Prostate gland (tissue), 2 donors: ENCODE results near the gene ASB14. TPM values are rescaled to one million over a fixed set of nuclear protein-coding genes. Genes with fewer than 3 reads are reported as not detected.

ENCODE experiments used
- DNase-seq: peaks from one replicate; pipeline ENCODE4 v3.0.0-alpha.2; 2019; ENCODE audit warnings: low spot score
- H3K27ac ChIP-seq, 2 donors: fragments of 200-600 bp; sonication (generic); 2 replicates each; pipeline ENCODE4 v1.5.1; 2017 to 2019
- H3K27me3 ChIP-seq: fragments of 200-600 bp; sonication (generic); replicated peaks from 2 replicates; pipeline ENCODE4 v1.5.1; 2019; ENCODE audit not compliant: insufficient read depth
- H3K36me3 ChIP-seq, 2 donors: fragments of 200-600 bp; sonication (generic); 1 replicate in 1 of 2; 2 replicates in 1 of 2; pipeline versions ENCODE4 v1.5.1 to v1.8.1; 2017 to 2019
- H3K4me1 ChIP-seq: fragments of 200-600 bp; sonication (generic); replicated peaks from 2 replicates; pipeline ENCODE4 v1.5.1; 2019
- H3K4me3 ChIP-seq, 2 donors: fragments of 200-600 bp; sonication (generic); 2 replicates each; pipeline ENCODE4 v1.5.1; 2017 to 2019
- H3K9me3 ChIP-seq: fragments of 200-600 bp; sonication (generic); 2 replicates; pipeline ENCODE4 v1.5.1; 2017
- POLR2A ChIP-seq: fragments of 450-650 bp; IDR thresholded peaks from one replicate; pipeline ENCODE4 v1.6.1; 2016; ENCODE audit warnings: antibody characterized with exemption, mild to moderate bottlenecking
- POLR2AphosphoS5 ChIP-seq: sonication (generic); formaldehyde crosslinking; IDR thresholded peaks from one replicate; pipeline ENCODE4 v1.6.1; 2017; ENCODE audit warnings: antibody characterized with exemption
- WGBS: methylation state at CpG from one replicate; pipeline ENCODE4 v1.1.5; 2018; 5-methylcytosine and 5-hydroxymethylcytosine counted together
- intact Hi-C: fragments of 100-400 bp; cut with DNase I; formaldehyde crosslinking; loops from one replicate; pipeline ENCODE4 v1.14.2; 2022
- total RNA-seq, 2 donors: library from RNA; depleted of rRNA; stranded (reverse); fragments of >200 nt; gene quantifications; one replicate each; pipeline ENCODE4 v1.1.0, GENCODE V29; 2016
- TF ChIP-seq, protein P1 (sequence below), 4 experiments: fragments of 200-600 bp in 2 of 4; fragments of 450-650 bp in 2 of 4; sonication (generic) in 2 of 4; IDR thresholded peaks; 1 replicate in 3 of 4; 2 replicates in 1 of 4; pipeline ENCODE4 v1.5.1; 2016 to 2019; ENCODE audit warnings: antibody characterized with exemption in 4 of 4, mild to moderate bottlenecking in 2 of 4, moderate library complexity in 2 of 4

ASB14 gene
- total RNA-seq, 2 donors from 2014 or later, result not detected

DNA sequence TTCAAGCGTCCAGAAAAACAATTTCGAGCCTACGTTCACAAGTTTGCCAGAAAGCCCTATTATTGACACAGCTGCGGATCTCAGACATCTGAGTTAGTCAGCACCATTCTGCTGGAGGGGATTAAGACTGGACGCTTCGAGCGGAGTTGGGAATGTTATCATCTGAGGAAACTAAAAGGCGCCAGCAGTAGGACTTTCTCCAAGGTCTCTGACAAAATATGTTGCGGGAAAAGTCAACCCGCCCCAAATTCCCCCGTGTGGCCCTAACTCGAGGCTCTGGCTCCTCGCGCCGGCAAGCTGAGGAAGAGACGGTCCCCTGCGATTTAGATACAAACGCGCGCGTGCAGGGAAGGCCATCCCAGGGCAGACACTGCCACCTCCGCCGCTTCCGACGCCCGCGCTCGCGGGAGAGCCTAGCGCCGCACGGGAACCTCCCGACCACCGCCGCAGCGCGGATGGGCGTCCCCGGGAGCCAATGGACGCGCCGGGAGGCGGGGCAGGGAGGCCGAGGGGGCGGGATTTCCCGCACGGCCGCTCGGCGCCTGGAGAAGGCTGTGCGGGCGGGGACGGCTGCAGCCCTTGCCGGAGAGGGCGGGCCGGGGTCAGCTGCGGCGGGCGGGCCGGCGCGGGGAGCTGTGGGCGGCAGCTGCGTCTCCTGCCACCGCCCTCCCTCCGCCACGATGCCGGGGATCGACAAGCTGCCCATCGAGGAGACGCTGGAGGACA lies 65.1 kb downstream of the ASB14 start, which contains the start of gene APPL1:
APPL1 (plus strand) TSS at position 526 of the 726 bp plus-strand sequence; CDS start at position 681, 155 bp downstream.
- Histone ChIP-seq H3K4me1 (peaks cover 3% of the 10 kb centered on the region), H3K4me3 (peak within 1 kb of the TSS; percentile 82 to 83), H3K9me3 (no peaks in the 10 kb centered on the region), H3K36me3 (no peaks in the 10 kb centered on the region), H3K27ac (peak within 1 kb of the TSS; percentile 88 to 93), H3K27me3 (no peaks in the 10 kb centered on the region)
- under 1% methylated on average over 44 of the region's 71 CpGs for WGBS
- intact Hi-C loops, result loop anchor here (5.0 to 10.0 kb wide), 3 partner anchors 230 to 523 kb away; partner anchors contain the start of gene ARF4
- TF ChIP-seq, protein P1, sequence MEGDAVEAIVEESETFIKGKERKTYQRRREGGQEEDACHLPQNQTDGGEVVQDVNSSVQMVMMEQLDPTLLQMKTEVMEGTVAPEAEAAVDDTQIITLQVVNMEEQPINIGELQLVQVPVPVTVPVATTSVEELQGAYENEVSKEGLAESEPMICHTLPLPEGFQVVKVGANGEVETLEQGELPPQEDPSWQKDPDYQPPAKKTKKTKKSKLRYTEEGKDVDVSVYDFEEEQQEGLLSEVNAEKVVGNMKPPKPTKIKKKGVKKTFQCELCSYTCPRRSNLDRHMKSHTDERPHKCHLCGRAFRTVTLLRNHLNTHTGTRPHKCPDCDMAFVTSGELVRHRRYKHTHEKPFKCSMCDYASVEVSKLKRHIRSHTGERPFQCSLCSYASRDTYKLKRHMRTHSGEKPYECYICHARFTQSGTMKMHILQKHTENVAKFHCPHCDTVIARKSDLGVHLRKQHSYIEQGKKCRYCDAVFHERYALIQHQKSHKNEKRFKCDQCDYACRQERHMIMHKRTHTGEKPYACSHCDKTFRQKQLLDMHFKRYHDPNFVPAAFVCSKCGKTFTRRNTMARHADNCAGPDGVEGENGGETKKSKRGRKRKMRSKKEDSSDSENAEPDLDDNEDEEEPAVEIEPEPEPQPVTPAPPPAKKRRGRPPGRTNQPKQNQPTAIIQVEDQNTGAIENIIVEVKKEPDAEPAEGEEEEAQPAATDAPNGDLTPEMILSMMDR (IDR thresholded peaks at IDR 0.05), result peak in 1 of 4 experiments; percentile 25
- TF ChIP-seq POLR2A (peak; percentile 81), POLR2AphosphoS5 (peak; percentile 72)
- peak; percentile 91 for DNase-seq

DNA sequence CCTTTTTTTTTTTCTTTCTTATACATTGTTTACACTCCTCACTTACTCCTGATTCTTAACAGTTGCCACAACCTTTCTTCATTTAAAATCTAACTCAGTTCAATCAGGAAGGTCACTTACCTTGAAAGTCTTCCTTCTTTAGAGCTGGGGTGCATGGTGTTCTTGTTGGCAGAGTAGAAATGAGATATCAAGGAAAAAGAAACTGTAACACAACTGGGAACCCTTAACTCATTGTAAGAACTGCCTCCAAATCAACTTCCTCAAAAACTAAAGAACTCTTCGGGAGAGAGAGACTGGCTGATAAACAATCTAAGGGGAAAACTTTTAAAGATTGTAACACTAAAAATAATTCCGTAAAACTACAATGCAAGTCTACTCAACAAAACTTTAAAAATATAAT lies 66.3 kb downstream of the ASB14 start:
- Histone ChIP-seq H3K36me3 (no peaks in the 10 kb centered on the region), H3K4me3 (no peak overlapping the region), H3K4me1 (peaks cover 3% of the 10 kb centered on the region), H3K9me3 (no peaks in the 10 kb centered on the region), H3K27me3 (no peaks in the 10 kb centered on the region), H3K27ac (no peak overlapping the region)
- TF ChIP-seq, protein P1 (IDR thresholded peaks at IDR 0.05), result no peak
- TF ChIP-seq POLR2AphosphoS5, result no peak
- no peak for TF ChIP-seq POLR2A
- no peak for DNase-seq
- intact Hi-C loops, result loop anchor here (5.0 to 10.0 kb wide), 3 partner anchors 229 to 521 kb away; partner anchors contain the start of gene ARF4
- WGBS, result 67% methylated on average over 2 of the region's 2 CpGs

DNA sequence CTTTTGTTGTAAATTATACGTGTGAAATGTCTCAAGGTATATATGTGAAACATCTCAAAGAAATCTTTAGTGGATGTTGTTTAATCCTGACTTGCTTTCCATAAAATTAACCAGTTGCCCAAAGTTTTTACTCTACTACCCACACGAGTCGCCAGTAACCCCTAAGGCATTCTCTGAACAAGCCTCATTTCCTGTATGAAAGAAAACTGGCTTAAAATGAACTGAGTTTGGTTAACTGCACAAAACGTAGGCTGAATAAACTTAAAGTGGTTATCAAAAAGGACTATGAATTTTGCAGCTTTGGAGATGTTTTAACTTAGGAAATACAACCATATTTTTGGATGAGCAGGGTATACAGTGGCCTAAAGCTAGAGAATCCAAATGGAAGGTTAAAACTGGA lies 67.6 kb downstream of the ASB14 start:
- WGBS, result 79% methylated on average over 4 of the region's 4 CpGs
- Histone ChIP-seq H3K4me3 (no peak overlapping the region), H3K36me3 (no peaks in the 10 kb centered on the region), H3K27ac (no peak overlapping the region), H3K9me3 (no peaks in the 10 kb centered on the region), H3K4me1 (peaks cover 3% of the 10 kb centered on the region), H3K27me3 (no peaks in the 10 kb centered on the region)
- intact Hi-C loops, result loop anchor here (5.0 to 10.0 kb wide), 3 partner anchors 228 to 520 kb away; partner anchors contain the start of gene ARF4
- TF ChIP-seq, protein P1 (IDR thresholded peaks at IDR 0.05), result no peak
- TF ChIP-seq POLR2A (no peak), POLR2AphosphoS5 (no peak)
- DNase-seq, result no peak

DNA sequence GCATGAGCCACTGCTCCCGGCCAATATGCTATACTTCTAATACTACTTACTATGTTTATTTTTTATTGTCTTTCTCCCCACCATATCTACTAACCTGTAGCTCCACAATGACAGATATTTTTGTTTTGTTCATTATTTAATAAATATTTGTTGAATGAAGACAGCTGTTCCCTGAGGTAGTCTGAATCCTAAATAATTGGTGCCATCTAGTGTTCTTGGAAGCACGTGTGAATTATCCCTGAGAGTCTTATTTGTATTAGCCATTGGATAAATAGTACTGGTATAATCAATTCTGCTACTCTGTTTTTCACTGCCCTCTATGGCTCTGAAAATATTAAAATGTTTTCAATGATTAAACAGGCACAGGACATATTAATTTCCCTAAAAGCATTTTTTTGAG lies 70.6 kb downstream of the ASB14 start:
- TF ChIP-seq, protein P1 (IDR thresholded peaks at IDR 0.05), result peak in 2 of 4 experiments; percentile 8 to 46
- TF ChIP-seq POLR2A, result no peak
- H3K9me3 ChIP-seq, result no peaks in the 10 kb centered on the region
- intact Hi-C loops, result loop anchor here (2.0 to 10.0 kb wide), 3 partner anchors 51 to 517 kb away; no protein-coding TSS in a partner anchor
- no peak overlapping the region for H3K4me3 ChIP-seq
- no peaks in the 10 kb centered on the region for H3K4me1 ChIP-seq
- H3K27me3 ChIP-seq, result no peaks in the 10 kb centered on the region
- 29% methylated on average over 2 of the region's 2 CpGs for WGBS
- DNase-seq, result no peak
- no peaks in the 10 kb centered on the region for H3K36me3 ChIP-seq
- H3K27ac ChIP-seq, result no peak overlapping the region

Other genes starting within 250 kb of the ASB14 start
- gene SPATA12, start 232.0 kb downstream of the ASB14 start, total RNA-seq, result under 1 TPM in 1 of 2 donors, not detected in 1; 0.28 TPM
- gene IL17RD, start 127.3 kb downstream of the ASB14 start, total RNA-seq, result 10 to 100 TPM in 1 of 2 donors, 1 to 10 TPM in 1; 8.3 to 19.9 TPM
- 1 to 10 TPM in 1 of 2 donors, under 1 TPM in 1; 0.23 to 3.6 TPM for gene HESX1, start 92.7 kb downstream of the ASB14 start, total RNA-seq
- 10 to 100 TPM; 32.3 to 47.3 TPM for gene APPL1, start 65.0 kb downstream of the ASB14 start, total RNA-seq